ENCODE results near the gene PPP2R1B.
A peak's percentile ranks its signal among the peaks of the same experiment; 100 is the strongest.

Gene PPP2R1B

GRCh38 chr11:111734101-111734953 lies 31.9 kb downstream of the PPP2R1B start:
- peaks cover 0 to 24% of the 10 kb centered on the region in 2 donors for H3K36me3 ChIP-seq (ENCODE audit: control insufficient read depth in 1 of 2, insufficient read depth in 2 of 2, low read length in 2 of 2)
- H3K4me1 ChIP-seq (ENCODE audit: control insufficient read depth in 1 of 2, insufficient read depth in 2 of 2, low read length in 2 of 2), result peaks cover 31 to 38% of the 10 kb centered on the region in 2 donors
- no peaks in the 10 kb centered on the region for H3K9me3 ChIP-seq (ENCODE audit: control insufficient read depth in 1 of 2, low read length in 2 of 2)
- H3K27me3 ChIP-seq (ENCODE audit: low read depth, low read length), result no peaks in the 10 kb centered on the region
- H3K27ac ChIP-seq (ENCODE audit: low read length), result peak overlapping the region; percentile 96
- H3K4me3 ChIP-seq (ENCODE audit: low read depth in 1 of 2, low read length in 2 of 2), result no peak overlapping the region

- H3K36me3 ChIP-seq (ENCODE audit: control insufficient read depth in 1 of 2, insufficient read depth in 2 of 2, low read length in 2 of 2), result peaks cover 0 to 20% of the 10 kb centered on the region in 2 donors
- H3K9me3 ChIP-seq (ENCODE audit: control insufficient read depth in 1 of 2, low read length in 2 of 2), result no peaks in the 10 kb centered on the region
- H3K27ac ChIP-seq (ENCODE audit: low read length), result peak overlapping the region; percentile 96
- H3K4me3 ChIP-seq (ENCODE audit: low read depth in 1 of 2, low read length in 2 of 2), result no peak overlapping the region
- H3K27me3 ChIP-seq (ENCODE audit: low read depth, low read length), result no peaks in the 10 kb centered on the region
- peaks cover 31 to 38% of the 10 kb centered on the region in 2 donors for H3K4me1 ChIP-seq (ENCODE audit: control insufficient read depth in 1 of 2, insufficient read depth in 2 of 2, low read length in 2 of 2)
Observed at GRCh38 chr11:111733611-111734088, 32.5 kb downstream of the PPP2R1B start.

GRCh38 chr11:111733016-111733415 lies 33.2 kb downstream of the PPP2R1B start:
- Histone ChIP-seq H3K4me3 (ENCODE audit: low read depth in 1 of 2, low read length in 2 of 2) (no peak overlapping the region), H3K27me3 (ENCODE audit: low read depth, low read length) (no peaks in the 10 kb centered on the region), H3K27ac (ENCODE audit: low read length) (peak overlapping the region; percentile 96), H3K36me3 (ENCODE audit: control insufficient read depth in 1 of 2, insufficient read depth in 2 of 2, low read length in 2 of 2) (peaks cover 0 to 20% of the 10 kb centered on the region in 2 donors), H3K4me1 (ENCODE audit: control insufficient read depth in 1 of 2, insufficient read depth in 2 of 2, low read length in 2 of 2) (peaks cover 31 to 38% of the 10 kb centered on the region in 2 donors), H3K9me3 (ENCODE audit: control insufficient read depth in 1 of 2, low read length in 2 of 2) (no peaks in the 10 kb centered on the region)

- H3K27me3 ChIP-seq (ENCODE audit: low read depth, low read length), result no peaks in the 10 kb centered on the region
- H3K27ac ChIP-seq (ENCODE audit: low read length), result peak overlapping the region; percentile 45
- H3K4me1 ChIP-seq (ENCODE audit: control insufficient read depth in 1 of 2, insufficient read depth in 2 of 2, low read length in 2 of 2), result peaks cover 29 to 31% of the 10 kb centered on the region in 2 donors
- peaks cover 4 to 27% of the 10 kb centered on the region in 2 donors for H3K36me3 ChIP-seq (ENCODE audit: control insufficient read depth in 1 of 2, insufficient read depth in 2 of 2, low read length in 2 of 2)
- H3K4me3 ChIP-seq (ENCODE audit: low read depth in 1 of 2, low read length in 2 of 2), result no peak overlapping the region
- H3K9me3 ChIP-seq (ENCODE audit: control insufficient read depth in 1 of 2, low read length in 2 of 2), result no peaks in the 10 kb centered on the region
Observed at GRCh38 chr11:111731821-111732220, 34.4 kb downstream of the PPP2R1B start.

GRCh38 chr11:111730871-111731591 lies 35.2 kb downstream of the PPP2R1B start:
- peak overlapping the region; percentile 45 for H3K27ac ChIP-seq (ENCODE audit: low read length)
- no peaks in the 10 kb centered on the region for H3K9me3 ChIP-seq (ENCODE audit: control insufficient read depth in 1 of 2, low read length in 2 of 2)
- H3K4me1 ChIP-seq (ENCODE audit: control insufficient read depth in 1 of 2, insufficient read depth in 2 of 2, low read length in 2 of 2), result peaks cover 24 to 27% of the 10 kb centered on the region in 2 donors
- H3K4me3 ChIP-seq (ENCODE audit: low read depth in 1 of 2, low read length in 2 of 2), result no peak overlapping the region
- H3K27me3 ChIP-seq (ENCODE audit: low read depth, low read length), result no peaks in the 10 kb centered on the region
- peaks cover 11 to 30% of the 10 kb centered on the region in 2 donors for H3K36me3 ChIP-seq (ENCODE audit: control insufficient read depth in 1 of 2, insufficient read depth in 2 of 2, low read length in 2 of 2)

GRCh38 chr11:111729831-111730311 lies 36.3 kb downstream of the PPP2R1B start:
- Histone ChIP-seq H3K4me3 (ENCODE audit: low read depth in 1 of 2, low read length in 2 of 2) (no peak overlapping the region), H3K27me3 (ENCODE audit: low read depth, low read length) (no peaks in the 10 kb centered on the region), H3K27ac (ENCODE audit: low read length) (peak overlapping the region; percentile 26), H3K36me3 (ENCODE audit: control insufficient read depth in 1 of 2, insufficient read depth in 2 of 2, low read length in 2 of 2) (peaks cover 22 to 28% of the 10 kb centered on the region in 2 donors), H3K9me3 (ENCODE audit: control insufficient read depth in 1 of 2, low read length in 2 of 2) (no peaks in the 10 kb centered on the region), H3K4me1 (ENCODE audit: control insufficient read depth in 1 of 2, insufficient read depth in 2 of 2, low read length in 2 of 2) (peaks cover 20 to 25% of the 10 kb centered on the region in 2 donors)

- Histone ChIP-seq H3K36me3 (ENCODE audit: control insufficient read depth in 1 of 2, insufficient read depth in 2 of 2, low read length in 2 of 2) (peaks cover 29 to 30% of the 10 kb centered on the region in 2 donors), H3K4me3 (ENCODE audit: low read depth in 1 of 2, low read length in 2 of 2) (no peak overlapping the region), H3K4me1 (ENCODE audit: control insufficient read depth in 1 of 2, insufficient read depth in 2 of 2, low read length in 2 of 2) (peaks cover 14 to 19% of the 10 kb centered on the region in 2 donors), H3K9me3 (ENCODE audit: control insufficient read depth in 1 of 2, low read length in 2 of 2) (no peaks in the 10 kb centered on the region), H3K27ac (ENCODE audit: low read length) (peak overlapping the region; percentile 26), H3K27me3 (ENCODE audit: low read depth, low read length) (no peaks in the 10 kb centered on the region)
Observed at GRCh38 chr11:111729071-111729830, 36.9 kb downstream of the PPP2R1B start.

- Histone ChIP-seq H3K4me3 (ENCODE audit: low read depth in 1 of 2, low read length in 2 of 2) (no peak overlapping the region), H3K36me3 (ENCODE audit: control insufficient read depth in 1 of 2, insufficient read depth in 2 of 2, low read length in 2 of 2) (peaks cover 44 to 48% of the 10 kb centered on the region in 2 donors), H3K27ac (ENCODE audit: low read length) (no peak overlapping the region), H3K9me3 (ENCODE audit: control insufficient read depth in 1 of 2, low read length in 2 of 2) (no peaks in the 10 kb centered on the region), H3K4me1 (ENCODE audit: control insufficient read depth in 1 of 2, insufficient read depth in 2 of 2, low read length in 2 of 2) (peaks cover 7 to 12% of the 10 kb centered on the region in 2 donors), H3K27me3 (ENCODE audit: low read depth, low read length) (no peaks in the 10 kb centered on the region)
Observed at GRCh38 chr11:111727431-111727830, 38.8 kb downstream of the PPP2R1B start.

- H3K4me3 ChIP-seq (ENCODE audit: low read depth in 1 of 2, low read length in 2 of 2), result no peak overlapping the region
- H3K9me3 ChIP-seq (ENCODE audit: control insufficient read depth in 1 of 2, low read length in 2 of 2), result no peaks in the 10 kb centered on the region
- H3K36me3 ChIP-seq (ENCODE audit: control insufficient read depth in 1 of 2, insufficient read depth in 2 of 2, low read length in 2 of 2), result peaks cover 53 to 59% of the 10 kb centered on the region in 2 donors
- peaks cover 5 to 7% of the 10 kb centered on the region in 2 donors for H3K4me1 ChIP-seq (ENCODE audit: control insufficient read depth in 1 of 2, insufficient read depth in 2 of 2, low read length in 2 of 2)
- no peak overlapping the region for H3K27ac ChIP-seq (ENCODE audit: low read length)
- H3K27me3 ChIP-seq (ENCODE audit: low read depth, low read length), result no peaks in the 10 kb centered on the region
Observed at GRCh38 chr11:111726301-111726713, 39.9 kb downstream of the PPP2R1B start.

- peaks cover 60 to 66% of the 10 kb centered on the region in 2 donors for H3K36me3 ChIP-seq (ENCODE audit: control insufficient read depth in 1 of 2, insufficient read depth in 2 of 2, low read length in 2 of 2)
- no peak overlapping the region for H3K27ac ChIP-seq (ENCODE audit: low read length)
Observed at GRCh38 chr11:111725621-111726020, 40.6 kb downstream of the PPP2R1B start.

More at GRCh38 chr11:111725621-111726020, 40.6 kb downstream of the PPP2R1B start:
- Histone ChIP-seq H3K4me3 (ENCODE audit: low read depth in 1 of 2, low read length in 2 of 2) (no peak overlapping the region), H3K9me3 (ENCODE audit: control insufficient read depth in 1 of 2, low read length in 2 of 2) (no peaks in the 10 kb centered on the region), H3K27me3 (ENCODE audit: low read depth, low read length) (no peaks in the 10 kb centered on the region), H3K4me1 (ENCODE audit: control insufficient read depth in 1 of 2, insufficient read depth in 2 of 2, low read length in 2 of 2) (peaks cover 0 to 7% of the 10 kb centered on the region in 2 donors)

Measured in muscle layer of duodenum (tissue), 2 donors.